Measurements from ENCODE around the gene FRMPD2. TPM values are rescaled to one million over a fixed set of nuclear protein-coding genes. Genes with fewer than 3 reads are reported as not detected.
"Not testable (repeated sequence)": the region's sequence is repeated elsewhere in the genome, so short reads cannot be mapped to it uniquely, and the experiment has no call there.

FRMPD2 gene
- total RNA-seq, 1 experiment from 2014 or later = 1.1 TPM

- H3K4me1 Mint-ChIP-seq = peaks cover 21% of the 10 kb centered on the region
- H3K27me3 Mint-ChIP-seq (ENCODE audit: low read depth); H3K36me3 Mint-ChIP-seq; CTCF ChIA-PET; POLR2A ChIA-PET; H3K4me3 Mint-ChIP-seq; H3K27ac Mint-ChIP-seq; H3K9me3 Mint-ChIP-seq; DNase-seq (ENCODE audit: low spot score); ATAC-seq: not testable (repeated sequence)
Measured at GRCh38 chr10:48243921-48244320, 30.6 kb downstream of the FRMPD2 start.

GRCh38 chr10:48243487-48243886, 31.0 kb downstream of the FRMPD2 start:
- Mint-ChIP-seq H3K9me3 (no peaks in the 10 kb centered on the region), H3K4me3 (no peak overlapping the region), H3K4me1 (peaks cover 21% of the 10 kb centered on the region), H3K27me3 (ENCODE audit: low read depth) (no peaks in the 10 kb centered on the region), H3K36me3 (no peaks in the 10 kb centered on the region), H3K27ac (no peak overlapping the region; the same call in 1 of the 2 replicates)
- DNase-seq (ENCODE audit: low spot score) (no peak), ATAC-seq (peak; percentile 78)
- POLR2A ChIA-PET = no interaction called here
- TF ChIP-seq ZNF219 (CRISPR knock-in tag; IDR thresholded peaks at IDR 0.05; ENCODE audit: borderline replicate concordance) = no peak
- TF ChIP-seq AR (CRISPR knock-in tag; IDR thresholded peaks at IDR 0.05) = no peak
- no peak for TF ChIP-seq ZNF317 (CRISPR knock-in tag; IDR thresholded peaks at IDR 0.05; ENCODE audit: borderline replicate concordance, low read depth)
- TF ChIP-seq SOX15 (CRISPR knock-in tag; IDR thresholded peaks at IDR 0.05) = no peak
- TF ChIP-seq CREM (CRISPR knock-in tag; IDR thresholded peaks at IDR 0.05) = no peak
- TF ChIP-seq TEAD1 (CRISPR knock-in tag; IDR thresholded peaks at IDR 0.05) = no peak
- TF ChIP-seq ZNF512 (CRISPR knock-in tag; IDR thresholded peaks at IDR 0.05; ENCODE audit: borderline replicate concordance) = no peak
- TF ChIP-seq CDX4 (CRISPR knock-in tag; IDR thresholded peaks at IDR 0.05; ENCODE audit: borderline replicate concordance) = no peak
- TF ChIP-seq EMX1 (CRISPR knock-in tag; IDR thresholded peaks at IDR 0.05) = no peak
- TF ChIP-seq USF2 (CRISPR knock-in tag; IDR thresholded peaks at IDR 0.05) = no peak
- no peak for TF ChIP-seq USF1 (CRISPR knock-in tag; IDR thresholded peaks at IDR 0.05)
- TF ChIP-seq GABPB1 (CRISPR knock-in tag; IDR thresholded peaks at IDR 0.05) = no peak
- TF ChIP-seq KAT7 (CRISPR knock-in tag; IDR thresholded peaks at IDR 0.05; ENCODE audit: borderline replicate concordance) = no peak
- TF ChIP-seq ATF2 (CRISPR knock-in tag; IDR thresholded peaks at IDR 0.05; ENCODE audit: borderline replicate concordance, low read depth) = no peak
- TF ChIP-seq NFYB (CRISPR knock-in tag; conservative IDR thresholded peaks at IDR 0.05; ENCODE audit: low read depth) = no peak
- TF ChIP-seq HMGXB4 (CRISPR knock-in tag; IDR thresholded peaks at IDR 0.05) = no peak
- TF ChIP-seq FOXJ3 (CRISPR knock-in tag; IDR thresholded peaks at IDR 0.05; ENCODE audit: borderline replicate concordance) = no peak
- CTCF ChIA-PET = interaction anchor here (1.7 to 2.0 kb wide), 2 partner anchors 17 to 47 kb away, joined by 4 to 8 read pairs; no protein-coding TSS in a partner anchor

Measured in WTC11 (cell line).